Sciatic nerve (tissue), 2 donors: ENCODE data around the gene ZNF44. TPM values are rescaled to one million over a fixed set of nuclear protein-coding genes. Genes with fewer than 3 reads are reported as not detected.

ENCODE experiments used
- ATAC-seq: fragments of 200-7000 bp; cut with Tn5 transposase; one replicate; pipeline ENCODE4 v1.9.1; 2020; ENCODE audit warnings: mild to moderate bottlenecking, moderate library complexity
- DNase-seq: peaks from one replicate; pipeline ENCODE4 v3.0.0-alpha.2; 2020; ENCODE audit warnings: low spot score
- intact Hi-C: fragments of 100-400 bp; cut with DNase I; formaldehyde crosslinking; loops from one replicate; pipeline ENCODE4 v1.14.2; 2022
- total RNA-seq: library from RNA; stranded (reverse); fragmentation: NEBNext Ultra II Directional; extraction: Animal tissue kit (Norgen Biotek cat#: 25700); gene quantifications from one replicate; pipeline ENCODE4 v1.2.1, GENCODE V29; 2021
- donor health status: DM: no; HTN: no; CAD: no.
- donor health status: DM: no; HTN: no; CAD: no.

Gene ZNF44
- total RNA-seq, 1 donor from 2014 or later = 17.5 TPM

GRCh38 chr19:12270854-12271253 is 23.8 kb downstream of the ZNF44 start:
- no peak for ATAC-seq
- DNase-seq = no peak
- intact Hi-C loops = no loop called here

GRCh38 chr19:12265921-12266704 is 28.6 kb downstream of the ZNF44 start:
- DNase-seq = no peak
- intact Hi-C loops = no loop called here
- ATAC-seq = no peak

- no peak for ATAC-seq
- no peak for DNase-seq
- intact Hi-C loops = no loop called here
Measured at GRCh38 chr19:12261554-12261953, 33.1 kb downstream of the ZNF44 start.

GRCh38 chr19:12260861-12261260 is 33.8 kb downstream of the ZNF44 start:
- DNase-seq (no peak), ATAC-seq (no peak)
- intact Hi-C loops = no loop called here

- ATAC-seq (no peak), DNase-seq (no peak)
- intact Hi-C loops = no loop called here
Measured at GRCh38 chr19:12260236-12260635, 34.4 kb downstream of the ZNF44 start.

GRCh38 chr19:12255372-12255771 is 39.3 kb downstream of the ZNF44 start:
- DNase-seq = no peak
- intact Hi-C loops = no loop called here
- no peak for ATAC-seq

GRCh38 chr19:12247644-12248222 is 47.0 kb downstream of the ZNF44 start:
- DNase-seq (no peak), ATAC-seq (no peak)
- intact Hi-C loops = no loop called here

GRCh38 chr19:12244370-12244769 is 50.3 kb downstream of the ZNF44 start:
- intact Hi-C loops = no loop called here
- DNase-seq = no peak
- ATAC-seq = no peak

- ATAC-seq (no peak), DNase-seq (no peak)
- intact Hi-C loops = no loop called here
Measured at GRCh38 chr19:12237143-12237839, 57.4 kb downstream of the ZNF44 start.

GRCh38 chr19:12232961-12233360 is 61.7 kb downstream of the ZNF44 start:
- DNase-seq (no peak), ATAC-seq (no peak)
- intact Hi-C loops = no loop called here

GRCh38 chr19:12230751-12231733 is 63.6 kb downstream of the ZNF44 start:
- intact Hi-C loops = no loop called here
- DNase-seq (no peak), ATAC-seq (no peak)

GRCh38 chr19:12229990-12230389 is 64.7 kb downstream of the ZNF44 start:
- no peak for ATAC-seq
- DNase-seq = no peak
- intact Hi-C loops = no loop called here

- intact Hi-C loops = no loop called here
- ATAC-seq = no peak
- DNase-seq = no peak
Measured at GRCh38 chr19:12224676-12225075, 70.0 kb downstream of the ZNF44 start.

- ATAC-seq (no peak), DNase-seq (no peak)
- intact Hi-C loops = no loop called here
Measured at GRCh38 chr19:12222980-12223630, 71.6 kb downstream of the ZNF44 start.

Other genes starting within 250 kb of the ZNF44 start
- 0.27 TPM for gene ZNF878, start 241.9 kb downstream of the ZNF44 start, total RNA-seq
- 21.3 TPM for gene ZNF844, start 230.2 kb downstream of the ZNF44 start, total RNA-seq
- 4.3 TPM for gene ZNF20, start 154.5 kb downstream of the ZNF44 start, total RNA-seq
- 7.3 TPM for gene ZNF625, start 138.1 kb downstream of the ZNF44 start, total RNA-seq
- gene ZNF136, start 131.8 kb downstream of the ZNF44 start, total RNA-seq = 15.8 TPM
- 6.0 TPM for gene ZNF563, start 38.8 kb upstream of the ZNF44 start, total RNA-seq
- gene ZNF442, start 70.8 kb upstream of the ZNF44 start, total RNA-seq = 5.4 TPM
- 7.4 TPM for gene ZNF799, start 106.4 kb upstream of the ZNF44 start, total RNA-seq
- 6.8 TPM for gene ZNF443, start 146.1 kb upstream of the ZNF44 start, total RNA-seq
- gene ZNF709, start 189.9 kb upstream of the ZNF44 start, total RNA-seq = 5.8 TPM